HepG2 (cell line): Measurements from ENCODE around the gene LMAN2L. TPM values are rescaled to one million over a fixed set of nuclear protein-coding genes. Genes with fewer than 3 reads are reported as not detected.

Experiments used
- EEA1 ChIP-seq: sonication (generic); formaldehyde crosslinking; IDR thresholded peaks from 2 replicates; pipeline ENCODE4 v1.5.1; 2020; ENCODE audit warnings: mild to moderate bottlenecking, missing genetic modification reagents, borderline replicate concordance
- FIP1L1 ChIP-seq: fragments of 200-400 bp; formaldehyde crosslinking; IDR thresholded peaks from 2 replicates; pipeline ENCODE4 v1.6.1; 2018; ENCODE audit warnings: low read depth, mild to moderate bottlenecking, low read length, moderate library complexity, borderline replicate concordance; ENCODE audit not compliant: insufficient read depth
- ZNF550 ChIP-seq: sonication (generic); formaldehyde crosslinking; IDR thresholded peaks from 2 replicates; pipeline ENCODE4 v1.4.0; 2020; ENCODE audit warnings: mild to moderate bottlenecking, missing genetic modification reagents, borderline replicate concordance
- ZNF619 ChIP-seq: sonication (generic); formaldehyde crosslinking; IDR thresholded peaks from 2 replicates; pipeline ENCODE4 v1.4.0; 2020; ENCODE audit warnings: mild to moderate bottlenecking, missing genetic modification reagents
- ZNF839 ChIP-seq: sonication (generic); formaldehyde crosslinking; IDR thresholded peaks from 2 replicates; pipeline ENCODE4 v1.4.0; 2020; ENCODE audit warnings: missing genetic modification reagents, mild to moderate bottlenecking, borderline replicate concordance
- polyA plus RNA-seq, 8 experiments: library from polyadenylated mRNA; depleted of rRNA in 3 of 8; stranded (reverse) in 7 of 8; unstranded in 1 of 8; fragments of >200 nt; fragmentation: Illumina TruSeq in 4 of 8; extraction: Trizol in 4 of 8; gene quantifications; 2 replicates each; pipeline versions ENCODE4 v1.2.1 to v1.2.3, GENCODE V29; 2011 to 2016; ENCODE audit warnings: low read depth in 4 of 8, missing spikeins in 1 of 8, mixed read lengths in 1 of 8; ENCODE audit not compliant: insufficient read depth in 1 of 8
- total RNA-seq, 5 experiments: library from RNA; depleted of rRNA; stranded (reverse); fragments of >200 nt; fragmentation: Illumina TruSeq; extraction: Trizol; gene quantifications; 2 replicates each; pipeline ENCODE4 v1.2.3, GENCODE V29; 2016; ENCODE audit warnings: low read depth in 1 of 5
- TF ChIP-seq, protein P1 (sequence below): IDR thresholded peaks from 2 replicates; pipeline ENCODE4 v1.6.1; 2018; ENCODE audit warnings: missing genetic modification reagents, mild to moderate bottlenecking, missing compliant biosample characterization
- TF ChIP-seq, protein P2 (sequence below): sonication (generic); formaldehyde crosslinking; IDR thresholded peaks from 2 replicates; pipeline ENCODE4 v1.4.0; 2020; ENCODE audit warnings: missing genetic modification reagents, borderline replicate concordance
- TF ChIP-seq, protein P3 (sequence below): sonication (generic); IDR thresholded peaks from 2 replicates; pipeline ENCODE4 v1.6.1; 2016; ENCODE audit warnings: low read depth, borderline replicate concordance
- TF ChIP-seq, protein P4 (sequence below), 2 experiments: sonication (generic) in 1 of 2; formaldehyde crosslinking in 1 of 2; IDR thresholded peaks; 2 replicates each; pipeline versions ENCODE4 v1.6.1 to v1.9.0; 2014 to 2022; ENCODE audit warnings: antibody characterized with exemption in 1 of 2, borderline replicate concordance in 1 of 2, inconsistent platforms in 1 of 2, low read depth in 1 of 2, missing genetic modification reagents in 1 of 2
- TF ChIP-seq, protein P5 (sequence below): sonication (generic); formaldehyde crosslinking; IDR thresholded peaks from 2 replicates; pipeline ENCODE4 v1.4.0; 2020; ENCODE audit warnings: missing genetic modification reagents, mild to moderate bottlenecking, borderline replicate concordance
- TF ChIP-seq, protein P6 (sequence below): sonication (generic); formaldehyde crosslinking; IDR thresholded peaks from 2 replicates; pipeline ENCODE4 v1.5.0; 2020; ENCODE audit warnings: missing genetic modification reagents, mild to moderate bottlenecking, borderline replicate concordance

Gene LMAN2L
- total and polyA plus RNA-seq, 2 of the 13 experiments (the other 11 are each of a cell fraction or from before 2014, with no cell fraction given) = 39.1 to 57.9 TPM

DNA sequence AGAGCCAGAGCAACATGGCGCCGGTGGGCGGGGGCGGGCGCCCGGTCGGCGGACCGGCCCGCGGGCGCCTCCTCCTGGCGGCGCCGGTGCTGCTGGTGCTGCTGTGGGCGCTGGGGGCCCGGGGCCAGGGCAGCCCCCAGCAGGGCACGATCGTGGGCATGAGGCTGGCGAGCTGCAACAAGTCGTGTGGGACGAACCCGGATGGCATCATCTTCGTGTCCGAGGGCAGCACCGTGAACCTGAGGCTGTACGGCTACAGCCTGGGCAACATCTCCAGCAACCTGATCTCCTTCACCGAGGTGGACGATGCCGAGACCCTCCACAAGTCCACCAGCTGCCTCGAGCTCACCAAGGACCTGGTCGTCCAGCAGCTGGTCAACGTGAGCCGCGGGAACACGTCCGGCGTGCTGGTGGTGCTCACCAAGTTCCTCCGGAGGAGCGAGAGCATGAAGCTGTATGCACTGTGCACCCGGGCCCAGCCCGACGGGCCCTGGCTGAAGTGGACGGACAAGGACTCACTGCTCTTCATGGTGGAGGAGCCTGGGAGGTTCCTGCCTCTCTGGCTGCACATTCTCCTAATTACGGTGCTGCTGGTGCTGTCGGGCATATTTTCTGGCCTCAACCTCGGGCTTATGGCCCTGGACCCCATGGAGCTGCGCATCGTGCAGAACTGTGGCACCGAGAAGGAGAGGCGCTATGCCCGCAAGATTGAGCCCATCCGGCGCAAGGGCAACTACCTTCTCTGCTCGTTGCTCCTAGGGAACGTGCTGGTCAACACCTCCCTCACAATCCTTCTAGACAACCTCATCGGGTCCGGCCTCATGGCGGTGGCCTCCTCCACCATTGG, 21.3 kb upstream of the LMAN2L start (continued):
- TF ChIP-seq, protein P1, sequence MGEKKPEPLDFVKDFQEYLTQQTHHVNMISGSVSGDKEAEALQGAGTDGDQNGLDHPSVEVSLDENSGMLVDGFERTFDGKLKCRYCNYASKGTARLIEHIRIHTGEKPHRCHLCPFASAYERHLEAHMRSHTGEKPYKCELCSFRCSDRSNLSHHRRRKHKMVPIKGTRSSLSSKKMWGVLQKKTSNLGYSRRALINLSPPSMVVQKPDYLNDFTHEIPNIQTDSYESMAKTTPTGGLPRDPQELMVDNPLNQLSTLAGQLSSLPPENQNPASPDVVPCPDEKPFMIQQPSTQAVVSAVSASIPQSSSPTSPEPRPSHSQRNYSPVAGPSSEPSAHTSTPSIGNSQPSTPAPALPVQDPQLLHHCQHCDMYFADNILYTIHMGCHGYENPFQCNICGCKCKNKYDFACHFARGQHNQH = peak; percentile 43; the same call in 1 of the 2 replicates
- TF ChIP-seq, protein P2, sequence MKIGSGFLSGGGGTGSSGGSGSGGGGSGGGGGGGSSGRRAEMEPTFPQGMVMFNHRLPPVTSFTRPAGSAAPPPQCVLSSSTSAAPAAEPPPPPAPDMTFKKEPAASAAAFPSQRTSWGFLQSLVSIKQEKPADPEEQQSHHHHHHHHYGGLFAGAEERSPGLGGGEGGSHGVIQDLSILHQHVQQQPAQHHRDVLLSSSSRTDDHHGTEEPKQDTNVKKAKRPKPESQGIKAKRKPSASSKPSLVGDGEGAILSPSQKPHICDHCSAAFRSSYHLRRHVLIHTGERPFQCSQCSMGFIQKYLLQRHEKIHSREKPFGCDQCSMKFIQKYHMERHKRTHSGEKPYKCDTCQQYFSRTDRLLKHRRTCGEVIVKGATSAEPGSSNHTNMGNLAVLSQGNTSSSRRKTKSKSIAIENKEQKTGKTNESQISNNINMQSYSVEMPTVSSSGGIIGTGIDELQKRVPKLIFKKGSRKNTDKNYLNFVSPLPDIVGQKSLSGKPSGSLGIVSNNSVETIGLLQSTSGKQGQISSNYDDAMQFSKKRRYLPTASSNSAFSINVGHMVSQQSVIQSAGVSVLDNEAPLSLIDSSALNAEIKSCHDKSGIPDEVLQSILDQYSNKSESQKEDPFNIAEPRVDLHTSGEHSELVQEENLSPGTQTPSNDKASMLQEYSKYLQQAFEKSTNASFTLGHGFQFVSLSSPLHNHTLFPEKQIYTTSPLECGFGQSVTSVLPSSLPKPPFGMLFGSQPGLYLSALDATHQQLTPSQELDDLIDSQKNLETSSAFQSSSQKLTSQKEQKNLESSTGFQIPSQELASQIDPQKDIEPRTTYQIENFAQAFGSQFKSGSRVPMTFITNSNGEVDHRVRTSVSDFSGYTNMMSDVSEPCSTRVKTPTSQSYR (CRISPR knock-in tag) = 0 out of 2 replicates have a peak, but pooled peaks have one; percentile 8
- TF ChIP-seq, protein P3, sequence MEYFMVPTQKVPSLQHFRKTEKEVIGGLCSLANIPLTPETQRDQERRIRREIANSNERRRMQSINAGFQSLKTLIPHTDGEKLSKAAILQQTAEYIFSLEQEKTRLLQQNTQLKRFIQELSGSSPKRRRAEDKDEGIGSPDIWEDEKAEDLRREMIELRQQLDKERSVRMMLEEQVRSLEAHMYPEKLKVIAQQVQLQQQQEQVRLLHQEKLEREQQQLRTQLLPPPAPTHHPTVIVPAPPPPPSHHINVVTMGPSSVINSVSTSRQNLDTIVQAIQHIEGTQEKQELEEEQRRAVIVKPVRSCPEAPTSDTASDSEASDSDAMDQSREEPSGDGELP = no peak; the same call in 1 of the 2 replicates
- TF ChIP-seq, protein P4, sequence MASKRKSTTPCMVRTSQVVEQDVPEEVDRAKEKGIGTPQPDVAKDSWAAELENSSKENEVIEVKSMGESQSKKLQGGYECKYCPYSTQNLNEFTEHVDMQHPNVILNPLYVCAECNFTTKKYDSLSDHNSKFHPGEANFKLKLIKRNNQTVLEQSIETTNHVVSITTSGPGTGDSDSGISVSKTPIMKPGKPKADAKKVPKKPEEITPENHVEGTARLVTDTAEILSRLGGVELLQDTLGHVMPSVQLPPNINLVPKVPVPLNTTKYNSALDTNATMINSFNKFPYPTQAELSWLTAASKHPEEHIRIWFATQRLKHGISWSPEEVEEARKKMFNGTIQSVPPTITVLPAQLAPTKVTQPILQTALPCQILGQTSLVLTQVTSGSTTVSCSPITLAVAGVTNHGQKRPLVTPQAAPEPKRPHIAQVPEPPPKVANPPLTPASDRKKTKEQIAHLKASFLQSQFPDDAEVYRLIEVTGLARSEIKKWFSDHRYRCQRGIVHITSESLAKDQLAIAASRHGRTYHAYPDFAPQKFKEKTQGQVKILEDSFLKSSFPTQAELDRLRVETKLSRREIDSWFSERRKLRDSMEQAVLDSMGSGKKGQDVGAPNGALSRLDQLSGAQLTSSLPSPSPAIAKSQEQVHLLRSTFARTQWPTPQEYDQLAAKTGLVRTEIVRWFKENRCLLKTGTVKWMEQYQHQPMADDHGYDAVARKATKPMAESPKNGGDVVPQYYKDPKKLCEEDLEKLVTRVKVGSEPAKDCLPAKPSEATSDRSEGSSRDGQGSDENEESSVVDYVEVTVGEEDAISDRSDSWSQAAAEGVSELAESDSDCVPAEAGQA (IDR thresholded peaks at IDR 0.05; ENCODE audit: low read depth) = no peak; the same call in 1 of the 2 replicates
- TF ChIP-seq, protein P4 (CRISPR knock-in tag; IDR thresholded peaks at IDR 0.05; ENCODE audit: borderline replicate concordance) = peak; percentile 39; the same call in 1 of the 2 replicates
- peak; percentile 98 for TF ChIP-seq ZNF619 (CRISPR knock-in tag)
- TF ChIP-seq, protein P5, sequence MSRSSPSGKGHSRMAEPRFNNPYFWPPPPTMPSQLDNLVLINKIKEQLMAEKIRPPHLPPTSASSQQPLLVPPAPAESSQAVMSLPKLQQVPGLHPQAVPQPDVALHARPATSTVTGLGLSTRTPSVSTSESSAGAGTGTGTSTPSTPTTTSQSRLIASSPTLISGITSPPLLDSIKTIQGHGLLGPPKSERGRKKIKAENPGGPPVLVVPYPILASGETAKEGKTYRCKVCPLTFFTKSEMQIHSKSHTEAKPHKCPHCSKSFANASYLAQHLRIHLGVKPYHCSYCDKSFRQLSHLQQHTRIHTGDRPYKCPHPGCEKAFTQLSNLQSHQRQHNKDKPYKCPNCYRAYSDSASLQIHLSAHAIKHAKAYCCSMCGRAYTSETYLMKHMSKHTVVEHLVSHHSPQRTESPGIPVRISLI (CRISPR knock-in tag) = peak; percentile 35; the same call in 1 of the 2 replicates
- TF ChIP-seq, protein P6, sequence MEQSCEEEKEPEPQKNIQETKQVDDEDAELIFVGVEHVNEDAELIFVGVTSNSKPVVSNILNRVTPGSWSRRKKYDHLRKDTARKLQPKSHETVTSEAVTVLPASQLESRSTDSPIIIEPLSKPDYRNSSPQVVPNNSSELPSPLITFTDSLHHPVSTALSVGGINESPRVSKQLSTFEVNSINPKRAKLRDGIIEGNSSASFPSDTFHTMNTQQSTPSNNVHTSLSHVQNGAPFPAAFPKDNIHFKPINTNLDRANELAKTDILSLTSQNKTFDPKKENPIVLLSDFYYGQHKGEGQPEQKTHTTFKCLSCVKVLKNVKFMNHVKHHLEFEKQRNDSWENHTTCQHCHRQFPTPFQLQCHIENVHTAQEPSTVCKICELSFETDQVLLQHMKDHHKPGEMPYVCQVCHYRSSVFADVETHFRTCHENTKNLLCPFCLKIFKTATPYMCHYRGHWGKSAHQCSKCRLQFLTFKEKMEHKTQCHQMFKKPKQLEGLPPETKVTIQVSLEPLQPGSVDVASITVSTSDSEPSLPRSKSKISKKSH = peak; percentile 34; the same call in 1 of the 2 replicates
- 0 out of 2 replicates have a peak, but pooled peaks have one; percentile 78 for TF ChIP-seq EEA1 (CRISPR knock-in tag)
- no peak for TF ChIP-seq FIP1L1
- TF ChIP-seq ZNF839 (CRISPR knock-in tag) = peak; percentile 79; the same call in 1 of the 2 replicates
- TF ChIP-seq ZNF550 = peak; percentile 97; the same call in 1 of the 2 replicates
